ENCODE results near the gene BLVRB.
"Not testable (repeated sequence)": the region's sequence is repeated elsewhere in the genome, so short reads cannot be mapped to it uniquely, and the experiment has no call there.

The BLVRB gene

DNA sequence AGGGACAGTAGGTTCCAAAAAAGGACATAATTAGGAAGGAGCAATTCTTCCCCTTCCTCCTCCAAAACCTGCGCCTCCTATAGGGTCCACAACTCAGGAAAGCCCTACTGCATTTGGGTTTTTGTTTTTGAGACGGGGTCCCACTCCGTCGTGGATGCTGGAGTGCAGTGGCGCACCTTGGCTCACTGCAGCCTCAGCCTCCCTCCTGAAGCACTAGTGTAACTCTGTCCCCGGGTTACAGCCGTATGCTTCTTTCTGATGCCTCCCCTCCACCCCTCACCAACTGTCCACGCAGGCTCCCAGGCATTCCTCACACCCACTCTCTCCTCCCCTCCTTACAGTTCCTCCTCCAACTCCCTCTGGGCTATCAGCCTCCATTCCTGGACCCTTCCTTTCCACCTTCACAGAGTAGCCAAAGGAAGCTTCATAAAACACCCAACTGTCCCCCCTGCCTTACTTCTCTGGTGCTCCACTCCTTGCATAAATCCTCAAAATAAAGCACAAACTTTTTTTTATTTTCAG is 19.2 kb downstream of the BLVRB start:
- no peak for DNase-seq

DNA sequence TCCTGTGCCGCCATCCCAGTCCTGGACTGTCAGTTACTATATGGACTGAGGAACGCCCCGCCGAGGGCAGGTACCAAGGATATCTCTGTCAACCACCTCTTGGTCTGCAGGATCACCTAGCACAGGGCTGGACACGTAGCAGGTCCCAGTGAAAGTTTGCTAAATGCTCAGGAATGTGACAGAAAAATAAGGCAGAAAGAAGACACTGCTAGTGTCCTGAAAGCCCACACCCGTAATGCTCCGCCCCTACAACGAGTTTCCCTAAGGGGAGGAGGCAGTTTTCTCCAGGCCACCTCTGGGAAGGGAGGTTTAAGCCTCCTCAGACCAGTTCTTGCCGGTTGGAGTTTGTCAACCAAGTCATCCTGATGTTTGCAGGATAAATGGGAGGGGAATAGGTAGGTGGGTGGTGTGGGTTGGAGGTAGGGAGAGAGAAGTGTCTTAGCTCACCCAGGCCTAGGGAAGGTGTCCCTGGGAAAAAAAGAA is 19.7 kb downstream of the BLVRB start:
- DNase-seq: no peak

DNA sequence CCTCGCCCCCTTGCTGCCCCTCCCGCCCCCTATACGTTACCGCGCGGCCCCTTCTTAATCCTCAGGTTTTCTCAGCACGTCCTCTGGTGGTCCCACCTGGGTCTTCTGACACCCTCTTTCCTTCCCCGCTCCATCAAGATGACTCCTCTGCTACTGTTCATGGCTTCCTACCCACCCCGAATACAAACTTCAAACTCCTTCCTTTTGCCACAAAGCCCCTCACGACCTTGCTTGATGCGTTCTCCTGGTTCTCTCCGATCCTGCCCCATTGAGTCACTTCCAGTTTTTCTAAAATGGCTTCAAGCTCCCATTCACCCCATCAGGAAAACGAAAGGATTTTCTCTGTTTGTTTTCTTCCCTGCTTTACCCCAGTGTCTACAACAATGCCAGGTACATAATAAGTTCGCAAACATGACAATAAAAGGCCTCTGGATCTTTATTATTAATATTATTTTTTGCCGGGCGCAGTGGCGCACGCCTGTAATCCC is 20.7 kb downstream of the BLVRB start:
- DNase-seq: no peak

DNA sequence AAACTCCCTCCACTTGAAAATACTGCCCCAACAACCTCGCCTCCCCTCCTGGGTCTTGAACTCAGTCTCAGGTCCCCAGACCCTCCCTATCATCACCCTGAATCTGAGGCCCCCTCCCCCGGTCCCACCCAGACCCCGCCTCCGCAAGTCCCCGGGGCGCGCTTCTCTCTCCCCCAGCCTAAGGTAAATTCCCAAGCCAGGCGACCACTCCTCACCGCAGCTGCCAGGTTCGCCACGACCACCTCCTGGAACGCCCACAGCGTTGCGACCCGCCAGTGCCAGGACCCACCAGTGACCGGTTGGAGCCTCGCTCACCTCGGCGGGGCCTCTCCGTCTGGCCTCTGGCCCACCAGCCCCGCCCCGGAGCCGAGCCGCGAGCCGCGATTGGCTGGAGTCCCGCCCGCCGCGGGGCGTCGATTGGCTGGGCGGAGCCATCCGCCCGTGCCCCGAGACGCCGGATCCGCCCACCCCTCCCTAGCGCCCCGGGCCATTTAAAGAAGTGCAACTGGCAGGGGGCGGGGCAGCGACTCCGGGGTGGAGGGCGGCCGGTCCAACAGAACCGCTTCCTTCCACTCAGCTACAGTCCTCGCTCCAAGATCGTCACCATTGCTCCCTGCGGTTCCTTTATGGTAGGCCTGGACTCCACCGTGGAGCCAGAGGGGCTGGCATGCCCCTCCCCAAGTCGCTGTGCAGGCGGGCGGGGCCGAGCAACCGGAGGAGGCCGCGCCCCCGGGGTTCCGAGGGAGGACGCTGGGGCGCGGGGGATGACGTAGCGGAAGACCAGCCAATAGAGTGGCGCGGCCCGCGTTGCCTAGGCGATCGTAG is 21.3 kb downstream of the BLVRB start, which contains the start of gene SERTAD3:
Gene SERTAD3 (minus strand): TSS at position 336 of the 825 bp plus-strand sequence. CDS start 2,255 bp downstream, outside the sequence.
- DNase-seq: peak; percentile 91

DNA sequence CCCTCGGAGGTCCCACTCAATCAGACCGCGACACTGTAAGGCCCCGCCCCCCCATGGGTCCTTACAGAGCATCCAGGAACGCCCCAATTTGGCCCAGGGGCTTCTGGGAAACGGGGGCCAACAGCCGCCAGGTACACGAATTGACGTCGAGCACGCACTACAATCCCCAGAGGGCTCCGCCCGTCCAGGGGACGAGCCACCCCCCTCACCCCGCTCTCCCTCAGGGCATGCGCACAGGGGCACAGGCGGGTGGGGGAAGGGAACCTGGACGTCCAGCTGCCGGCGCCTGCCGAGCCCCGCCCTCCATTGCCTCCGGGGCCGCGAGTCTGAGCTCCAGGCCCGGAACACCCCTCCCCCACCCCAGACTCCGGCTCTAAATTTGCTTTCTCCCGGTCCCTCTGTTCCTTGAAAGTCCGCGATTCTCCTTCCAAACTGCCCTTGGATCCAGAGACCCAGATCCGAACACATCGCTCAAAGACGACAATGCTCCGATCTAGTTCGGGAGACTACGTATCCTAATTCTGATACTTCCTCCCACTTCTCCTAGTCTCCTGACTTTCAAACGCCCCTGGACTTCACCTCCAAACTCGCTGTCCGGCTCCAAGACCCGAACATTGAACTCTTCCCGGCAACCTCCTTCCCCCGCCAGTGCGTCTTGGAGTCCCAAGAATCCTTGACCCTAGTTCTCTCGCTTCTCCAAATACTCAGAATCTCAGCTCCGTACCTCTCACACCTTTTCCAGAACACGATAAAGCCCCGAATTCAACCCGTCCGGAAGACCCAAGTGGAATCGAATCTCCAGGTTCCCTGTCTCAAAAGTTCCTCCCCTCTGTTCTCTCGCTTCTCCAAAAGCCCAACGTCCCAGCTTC is 22.2 kb downstream of the BLVRB start:
- DNase-seq: peak; percentile 99

DNA sequence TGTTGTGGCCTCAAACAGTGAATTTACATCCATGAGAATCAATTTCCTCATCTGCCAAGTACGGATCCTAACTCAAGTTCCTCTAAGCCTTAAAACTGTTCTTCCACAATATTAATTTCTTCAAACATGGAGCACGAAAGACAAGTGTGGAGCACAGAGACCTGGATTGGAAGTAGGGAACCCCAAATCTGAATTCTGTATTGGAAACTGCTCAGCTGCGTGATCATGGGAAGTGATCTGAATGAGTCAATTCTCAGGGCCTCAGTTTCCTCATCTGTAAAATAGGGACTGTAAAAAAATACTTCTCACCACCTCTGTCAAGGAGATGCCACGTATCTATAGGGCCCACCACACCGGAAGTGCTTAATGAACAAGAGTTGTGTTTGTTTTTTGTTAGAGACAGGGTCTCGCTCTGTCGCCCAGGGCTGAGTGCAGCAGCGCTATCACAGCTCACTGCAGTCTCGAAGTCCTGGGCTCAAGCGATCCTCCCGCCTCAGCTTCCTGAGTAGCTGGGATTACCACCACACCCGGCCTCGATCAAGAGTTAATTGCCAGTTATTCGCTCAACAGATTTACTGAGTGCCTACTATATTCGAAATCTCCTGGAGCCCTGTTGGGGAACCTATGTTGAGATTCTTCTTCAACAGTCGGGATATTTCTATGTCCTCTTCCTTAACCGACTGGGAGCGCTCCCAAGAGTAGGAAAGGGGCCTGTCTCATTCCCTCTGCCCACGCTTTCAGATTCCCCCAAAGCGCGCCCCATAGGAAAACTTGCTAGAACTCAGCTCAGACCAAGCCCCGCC is 23.0 kb downstream of the BLVRB start:
- DNase-seq: no peak

DNA sequence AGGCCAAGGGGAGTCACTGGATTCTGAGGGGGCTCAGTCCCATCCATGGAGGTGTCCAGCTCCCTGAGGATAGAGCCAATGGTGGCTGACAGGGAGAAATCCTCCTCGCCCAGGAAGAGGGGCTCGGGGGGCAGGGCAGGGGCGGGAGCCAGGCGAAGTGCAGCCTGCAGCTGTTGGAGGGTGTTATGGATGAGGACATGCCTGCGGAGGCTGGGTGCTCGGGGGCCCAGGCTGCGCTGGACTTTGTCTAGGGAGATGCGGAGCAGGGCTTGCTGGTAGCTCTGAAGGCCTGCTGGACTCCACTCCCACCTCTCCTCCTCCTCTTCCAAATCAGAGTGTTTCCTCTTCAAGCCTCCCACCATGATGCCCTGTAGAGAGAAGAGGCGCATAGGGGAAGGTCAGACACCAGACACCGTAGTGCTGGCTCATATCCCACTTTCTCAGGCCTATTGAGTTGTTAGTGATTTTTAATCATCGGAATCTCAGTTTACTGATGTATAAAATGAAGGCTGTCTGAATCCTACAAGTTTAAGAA is 23.8 kb downstream of the BLVRB start:
- DNase-seq: no peak

DNA sequence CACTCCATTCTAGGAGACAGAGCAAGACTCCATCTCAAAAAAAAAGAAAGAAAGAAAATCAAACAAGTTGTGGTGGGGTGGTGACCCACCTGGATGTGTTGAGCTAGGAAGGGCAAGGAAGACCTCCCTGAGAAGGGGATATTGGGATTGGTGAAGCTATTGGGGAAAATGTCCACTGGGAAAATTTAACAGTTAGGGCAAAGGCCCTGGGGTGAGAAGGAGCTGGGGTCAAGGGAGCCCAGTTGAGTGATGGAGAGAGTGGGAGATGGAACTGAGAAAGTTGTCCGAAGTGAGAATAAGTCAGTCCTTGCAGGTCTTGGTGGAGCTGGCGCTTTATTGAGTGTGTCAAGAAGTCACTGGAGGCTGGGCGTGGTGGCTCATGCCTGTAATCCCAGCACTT is 27.3 kb downstream of the BLVRB start:
- DNase-seq: no peak

DNA sequence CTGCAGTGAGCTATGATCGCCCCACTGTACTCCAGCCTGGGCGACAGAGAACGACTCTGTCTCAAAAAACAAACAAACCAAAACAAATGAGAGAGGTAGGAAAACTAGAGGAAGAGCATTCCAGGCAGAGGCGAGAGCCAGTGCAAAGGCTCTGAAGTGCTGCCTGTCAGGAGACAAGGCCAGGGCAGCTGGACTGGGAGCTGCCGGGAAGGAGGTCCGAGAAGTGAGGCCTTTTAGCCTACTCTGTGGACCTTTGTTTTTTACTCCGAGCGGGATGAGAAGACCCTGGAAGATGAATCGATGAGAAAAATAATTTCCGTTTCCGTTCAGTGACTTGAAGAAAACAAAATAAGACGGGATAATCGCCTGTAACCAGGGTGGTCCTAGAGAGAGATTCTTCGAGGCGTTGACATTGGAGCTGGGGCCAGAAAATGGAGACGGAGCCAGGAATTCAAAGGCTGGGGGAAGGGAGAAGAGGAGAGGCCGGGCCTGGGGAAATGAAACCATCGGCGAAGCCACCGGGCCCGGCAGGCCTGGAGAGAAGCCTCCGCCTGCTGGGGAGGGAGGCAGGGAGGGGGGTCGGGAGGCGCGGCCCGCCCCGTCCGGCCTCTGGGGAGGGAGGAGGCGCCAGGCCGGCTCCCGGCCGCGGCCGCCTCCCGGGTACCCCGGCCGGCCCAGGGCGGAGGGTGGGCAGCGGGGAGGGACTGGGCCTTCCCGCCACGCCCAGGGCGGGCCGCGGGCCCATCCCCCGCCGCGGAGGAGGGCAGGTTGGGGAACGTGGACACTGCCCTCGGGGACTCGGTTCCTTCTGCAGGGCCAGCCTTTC is 31.9 kb downstream of the BLVRB start:
- peak; percentile 79 for DNase-seq

DNA sequence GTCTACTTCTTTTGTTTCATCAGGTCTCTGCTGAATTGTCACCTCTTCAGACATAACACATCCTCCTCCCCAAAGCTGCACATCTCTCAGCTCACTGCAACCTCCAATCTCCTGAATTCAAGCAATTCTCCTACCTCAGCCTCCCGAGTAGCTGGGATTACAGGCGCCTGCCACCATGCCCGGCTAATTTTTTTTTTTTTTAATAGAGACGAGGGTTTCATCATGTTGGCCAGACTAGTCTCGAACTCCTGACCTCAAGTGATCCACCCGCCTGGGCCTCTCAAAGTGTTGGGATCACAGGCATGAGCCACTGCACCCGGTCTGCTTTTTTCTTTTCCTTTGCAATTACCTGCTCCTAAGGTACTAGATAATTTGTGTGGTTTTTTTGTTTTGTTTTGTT is 32.8 kb downstream of the BLVRB start:
- not testable (repeated sequence) for DNase-seq

DNA sequence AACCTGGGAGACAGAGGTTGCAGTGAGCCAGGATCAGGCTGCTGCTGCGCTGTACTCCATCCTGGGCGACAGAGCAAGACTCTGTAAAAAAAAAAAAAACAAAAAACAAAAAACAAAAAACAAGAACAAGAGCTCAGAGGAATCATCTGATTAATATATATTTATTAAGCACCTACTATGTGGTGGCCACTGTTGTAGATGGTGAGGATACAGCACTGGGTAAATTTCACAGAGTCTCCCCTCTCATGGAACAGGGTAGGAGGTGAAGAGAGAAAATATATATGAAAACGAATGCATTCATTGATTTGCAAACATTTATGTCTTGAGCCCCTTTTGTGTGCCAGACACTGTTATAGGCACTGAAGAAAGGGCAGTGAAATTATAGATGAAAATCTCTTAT is 33.8 kb downstream of the BLVRB start:
- no peak for DNase-seq

DNA sequence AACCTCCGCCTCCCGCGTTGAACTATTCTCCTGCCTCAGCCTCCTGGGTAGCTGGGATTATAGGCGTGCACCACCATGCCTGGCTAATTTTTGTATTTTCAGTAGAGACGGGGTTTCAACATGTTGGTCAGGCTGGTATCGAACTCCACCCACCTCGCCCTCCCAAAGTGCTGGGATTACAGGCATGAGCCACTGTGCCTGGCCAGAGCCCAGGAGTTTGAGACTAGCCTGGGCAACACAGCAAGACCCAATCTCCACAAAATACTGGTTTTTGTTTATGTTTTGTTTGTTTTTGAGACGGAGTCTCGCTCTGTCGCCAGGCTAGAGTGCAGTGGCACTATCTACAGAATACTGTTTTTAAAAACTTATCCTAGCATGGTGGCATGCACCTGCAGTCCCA is 35.3 kb downstream of the BLVRB start:
- not testable (repeated sequence) for DNase-seq

DNA sequence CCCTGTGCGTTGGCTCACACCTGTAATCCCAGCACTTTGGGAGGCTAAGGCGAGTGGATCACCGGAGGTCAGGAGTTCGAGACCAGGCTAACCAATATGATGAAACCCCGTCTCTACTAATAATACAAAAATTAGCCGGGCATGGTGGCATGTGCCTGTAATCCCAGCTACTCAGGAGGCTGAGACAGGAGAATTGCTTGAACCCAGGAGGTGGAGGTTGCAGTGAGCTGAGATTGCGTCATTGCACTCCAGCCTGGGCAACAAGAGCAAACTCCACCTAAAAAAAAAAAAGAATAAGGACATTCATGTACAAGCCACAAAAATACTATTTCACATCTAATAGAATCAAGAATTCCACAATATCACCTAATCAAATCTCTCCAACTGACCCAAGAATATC is 37.3 kb downstream of the BLVRB start:
- not testable (repeated sequence) for DNase-seq

DNA sequence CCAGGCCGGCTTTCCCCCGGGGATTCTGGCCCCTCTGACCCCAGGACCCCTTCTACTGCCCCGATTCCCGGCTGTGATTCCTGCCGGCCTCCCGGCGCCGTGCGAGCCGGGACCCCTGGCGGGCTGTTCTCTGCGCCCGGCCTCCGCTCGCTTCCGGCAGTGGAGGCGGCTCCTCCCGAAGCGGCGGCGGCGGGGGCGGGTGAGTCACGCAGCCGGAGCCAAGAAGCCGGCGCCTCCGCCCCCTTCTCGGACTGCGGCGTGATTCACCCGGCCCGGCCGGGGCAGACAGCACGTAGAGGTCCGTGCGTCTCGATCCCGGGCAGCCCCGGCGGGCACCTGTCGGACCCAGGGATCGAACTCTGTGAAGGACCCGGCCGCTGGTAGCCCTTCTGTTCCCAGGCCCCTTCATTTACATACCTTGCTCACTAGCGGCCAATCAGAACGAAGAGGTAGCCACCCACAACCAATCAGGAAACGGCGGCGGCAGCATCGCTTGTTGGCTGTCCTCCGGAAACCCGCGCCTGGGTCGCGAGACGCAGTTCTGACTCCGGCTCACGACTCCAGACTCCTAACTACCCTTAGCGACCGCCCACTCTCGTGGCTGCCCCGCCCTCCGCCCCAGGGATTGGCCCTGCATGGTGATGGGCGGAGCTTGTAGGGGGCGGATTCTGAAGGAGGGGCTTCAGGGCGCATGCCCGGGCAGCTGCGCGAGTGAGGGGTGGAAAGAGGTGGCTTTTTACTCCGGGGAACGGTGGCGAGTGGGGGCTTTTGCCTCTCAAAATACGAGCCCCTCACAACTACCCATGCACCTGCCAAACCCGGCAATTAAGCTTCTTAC is 39.9 kb downstream of the BLVRB start, which contains the start of gene SERTAD1:
Gene SERTAD1 (minus strand): TSS at position 543 of the 838 bp plus-strand sequence. CDS start 2,446 bp downstream, outside the sequence.
- DNase-seq: peak; percentile 96

DNA sequence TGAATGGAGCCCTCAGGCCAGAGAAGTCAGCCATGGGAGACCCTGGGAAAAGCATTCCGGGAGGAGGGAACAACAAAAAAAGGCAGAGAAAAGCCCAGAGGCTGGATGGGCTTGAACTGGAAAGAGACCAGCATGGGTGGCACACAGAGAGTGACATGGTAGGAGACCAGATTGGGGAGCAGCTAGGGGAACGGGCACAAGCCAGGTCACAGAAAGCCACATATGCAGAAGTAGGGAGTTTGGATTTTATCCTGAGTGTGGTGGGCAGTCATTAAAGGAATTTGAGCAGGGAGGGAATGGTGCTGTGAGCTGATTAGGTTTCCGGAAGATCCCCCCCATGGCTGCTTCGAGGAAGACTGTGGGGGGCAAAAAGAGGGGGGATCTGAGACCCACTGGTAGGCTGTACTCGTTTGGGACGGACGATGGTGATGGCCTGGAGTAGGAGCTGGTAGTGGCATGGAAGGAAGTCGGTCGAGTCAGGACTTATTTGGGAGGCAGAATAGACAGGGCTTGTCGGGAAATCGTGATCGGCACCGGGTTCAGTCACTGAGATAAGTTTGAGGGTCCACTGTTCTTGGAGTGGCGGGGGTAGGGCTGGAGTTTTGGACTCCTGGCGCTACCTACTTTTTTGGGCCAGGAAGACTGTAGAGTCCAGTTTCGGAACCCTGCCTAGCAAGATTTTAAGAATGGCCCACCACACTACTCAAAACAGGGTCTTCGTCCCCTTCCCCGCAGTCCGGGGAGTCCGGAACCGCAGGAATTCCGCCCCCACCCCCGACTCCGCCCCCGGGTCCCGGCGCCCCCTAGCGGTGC is 40.7 kb downstream of the BLVRB start:
- DNase-seq: no peak

DNA sequence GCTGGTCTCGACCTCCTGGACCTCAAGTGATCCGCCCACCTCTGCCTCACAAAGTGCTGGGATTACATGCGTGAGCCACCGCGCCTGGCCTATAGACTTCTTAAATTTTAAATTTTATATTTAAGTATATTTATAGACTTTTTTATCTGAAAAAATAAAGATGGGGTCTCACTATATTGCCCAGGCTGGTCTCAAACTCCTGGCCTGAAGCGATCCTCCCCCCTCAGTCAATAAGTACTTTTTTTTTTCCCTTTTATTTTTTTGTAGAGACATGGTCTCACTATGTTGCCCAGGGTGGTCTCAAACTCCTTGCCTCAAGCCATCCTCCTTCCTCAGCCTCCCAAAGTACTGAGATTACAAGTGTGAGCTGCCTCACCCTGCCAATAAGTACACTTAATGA is 41.6 kb downstream of the BLVRB start:
- no peak for DNase-seq

DNA sequence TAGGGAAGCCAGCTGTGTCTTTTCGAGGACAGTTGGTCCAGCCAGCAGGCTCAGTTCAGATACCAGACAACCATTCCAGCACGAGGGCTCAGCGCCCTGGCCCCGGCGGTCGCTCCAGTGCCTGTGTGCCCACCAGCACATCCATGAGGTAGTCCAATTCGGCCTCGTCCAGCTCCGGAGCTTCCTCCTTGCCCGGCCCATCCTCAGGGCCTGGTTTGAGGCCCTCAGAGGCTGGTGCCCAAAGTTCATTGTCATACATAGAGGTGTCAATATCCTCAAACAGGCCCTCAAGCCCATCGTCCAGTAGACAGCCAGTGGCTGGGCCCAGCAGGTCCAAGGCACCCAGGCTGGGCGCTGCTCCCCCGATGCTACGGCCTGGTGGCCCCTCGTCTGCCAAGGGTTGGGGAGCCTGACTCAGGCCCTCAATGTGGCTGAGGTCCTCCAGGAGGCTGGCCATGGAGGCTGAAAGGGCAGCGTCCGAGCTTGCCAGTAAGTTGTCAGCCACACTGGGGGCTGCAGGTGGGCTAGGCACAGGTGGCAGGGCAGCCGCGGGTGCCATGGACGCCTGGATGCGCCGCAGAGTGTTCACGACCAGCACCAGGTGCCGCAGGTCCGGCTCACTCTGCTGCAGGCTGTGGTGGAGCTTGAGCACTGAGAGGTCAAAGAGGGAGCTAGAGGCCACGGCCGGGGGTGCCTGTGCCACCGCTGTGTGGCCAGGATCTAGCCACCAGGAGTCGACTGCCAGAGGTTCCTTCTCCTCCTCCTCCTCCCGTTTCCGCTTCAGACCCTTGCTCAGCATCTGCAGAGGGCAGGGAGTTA is 42.6 kb downstream of the BLVRB start:
- DNase-seq: no peak

Data from amniotic stem cell (primary cell).